ENCODE data around the gene APOBEC3A. TPM values are rescaled to one million over a fixed set of nuclear protein-coding genes. Genes with fewer than 3 reads are reported as not detected.
"Not testable (repeated sequence)": the region's sequence is repeated elsewhere in the genome, so short reads cannot be mapped to it uniquely, and the experiment has no call there.

Gene APOBEC3A
- polyA plus RNA-seq, 1 experiment: not detected

- Histone ChIP-seq H3K9me3 (ENCODE audit: control insufficient read depth, insufficient read depth, low read length) (peaks cover 11% of the 10 kb centered on the region), H3K27me3 (ENCODE audit: control insufficient read depth, insufficient read depth, low read length) (peaks cover 22% of the 10 kb centered on the region), H3K27ac (ENCODE audit: low read depth, low read length) (no peak overlapping the region), H3K4me3 (ENCODE audit: low read depth, low read length) (no peak overlapping the region)
- DNase-seq (ENCODE audit: low read depth, low spot score): no peak
- ChIA-PET CTCF (interaction anchor here (0.6 kb wide), 2 partner anchors 118 to 140 kb away, joined by 6 to 7 read pairs; no protein-coding TSS in a partner anchor), POLR2A (no interaction called here)
- TF ChIP-seq, protein P1, sequence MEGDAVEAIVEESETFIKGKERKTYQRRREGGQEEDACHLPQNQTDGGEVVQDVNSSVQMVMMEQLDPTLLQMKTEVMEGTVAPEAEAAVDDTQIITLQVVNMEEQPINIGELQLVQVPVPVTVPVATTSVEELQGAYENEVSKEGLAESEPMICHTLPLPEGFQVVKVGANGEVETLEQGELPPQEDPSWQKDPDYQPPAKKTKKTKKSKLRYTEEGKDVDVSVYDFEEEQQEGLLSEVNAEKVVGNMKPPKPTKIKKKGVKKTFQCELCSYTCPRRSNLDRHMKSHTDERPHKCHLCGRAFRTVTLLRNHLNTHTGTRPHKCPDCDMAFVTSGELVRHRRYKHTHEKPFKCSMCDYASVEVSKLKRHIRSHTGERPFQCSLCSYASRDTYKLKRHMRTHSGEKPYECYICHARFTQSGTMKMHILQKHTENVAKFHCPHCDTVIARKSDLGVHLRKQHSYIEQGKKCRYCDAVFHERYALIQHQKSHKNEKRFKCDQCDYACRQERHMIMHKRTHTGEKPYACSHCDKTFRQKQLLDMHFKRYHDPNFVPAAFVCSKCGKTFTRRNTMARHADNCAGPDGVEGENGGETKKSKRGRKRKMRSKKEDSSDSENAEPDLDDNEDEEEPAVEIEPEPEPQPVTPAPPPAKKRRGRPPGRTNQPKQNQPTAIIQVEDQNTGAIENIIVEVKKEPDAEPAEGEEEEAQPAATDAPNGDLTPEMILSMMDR (IDR thresholded peaks at IDR 0.05; ENCODE audit: low read depth, low read length): no peak
These were observed 15.1 kb downstream of the APOBEC3A start for GRCh38 chr22:38972558-38972957.

DNA sequence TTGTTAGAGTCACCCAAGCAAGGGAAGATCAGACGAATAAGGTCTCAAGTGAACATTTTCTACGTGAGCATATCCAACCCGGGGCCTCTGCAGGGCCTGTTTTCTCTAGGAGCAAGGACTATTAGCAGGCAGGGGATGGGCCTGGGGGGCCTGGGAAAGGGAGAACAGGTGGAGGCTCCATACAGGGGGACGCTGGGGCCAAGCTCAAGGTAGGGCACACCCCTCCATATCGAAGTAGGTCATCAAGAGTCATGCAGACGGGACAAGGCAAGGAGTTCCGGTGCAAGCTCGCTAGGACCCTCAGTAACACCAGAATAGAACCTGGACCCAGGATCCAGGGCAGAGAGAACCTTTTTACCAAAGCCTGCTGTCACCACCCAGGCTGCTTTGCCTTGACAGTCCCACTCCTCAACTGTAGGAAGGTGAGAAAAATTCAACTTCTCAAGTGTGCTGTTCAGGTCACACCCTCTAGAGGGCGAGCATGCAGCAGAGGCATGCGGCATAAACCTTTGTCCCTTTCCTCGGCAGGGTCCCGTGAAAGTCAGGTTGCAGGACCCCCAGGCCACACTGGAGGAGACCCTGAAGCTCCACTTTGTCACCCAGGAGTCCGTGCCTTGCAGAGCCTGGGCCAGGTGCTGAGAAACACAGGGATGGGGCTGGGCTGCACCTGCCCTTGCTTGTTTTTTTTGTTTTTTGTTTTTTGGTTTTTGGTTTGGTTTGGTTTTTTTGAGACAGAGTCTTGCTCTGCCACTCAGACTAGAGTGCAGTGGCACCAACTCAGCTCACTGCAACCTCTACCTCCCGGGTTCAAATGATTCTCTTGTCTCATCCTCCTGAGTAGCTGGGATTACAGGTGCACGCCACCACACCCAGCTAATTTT is 16.1 kb downstream of the APOBEC3A start:
- POLR2A ChIA-PET: no interaction called here

DNA sequence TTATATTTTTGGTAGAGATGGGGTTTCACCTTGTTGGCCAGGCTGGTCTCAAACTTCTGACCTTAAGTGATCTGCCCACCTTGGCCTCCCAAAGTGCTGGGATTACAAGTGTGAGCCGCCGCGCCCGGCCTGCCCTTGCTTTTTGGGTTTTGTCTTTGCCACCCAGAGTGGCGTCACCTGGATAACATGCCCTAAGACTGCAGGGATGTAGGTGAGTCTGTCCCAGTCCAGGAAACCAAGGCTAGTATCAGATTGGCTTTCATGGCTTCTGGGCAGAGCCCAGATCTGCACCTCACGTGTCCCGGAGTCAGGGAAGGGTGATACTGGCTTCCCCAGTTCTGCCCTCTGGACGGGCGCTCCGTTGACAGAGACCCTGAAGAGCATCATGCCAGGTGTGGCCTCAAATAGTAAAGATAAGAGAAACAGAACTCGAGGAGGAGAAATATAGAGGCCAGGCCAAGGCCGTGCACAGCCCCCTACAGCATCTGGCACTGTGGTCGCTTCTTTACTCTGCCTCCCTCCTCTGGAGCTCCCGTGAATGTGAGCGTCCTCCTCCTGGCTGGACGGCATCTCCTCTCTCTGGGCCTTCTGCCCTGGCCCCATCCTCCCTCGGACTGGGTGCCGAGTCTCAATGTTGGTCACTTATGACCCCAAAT is 16.9 kb downstream of the APOBEC3A start:
- Histone ChIP-seq H3K4me3 (ENCODE audit: low read depth, low read length) (no peak overlapping the region), H3K9me3 (ENCODE audit: control insufficient read depth, insufficient read depth, low read length) (peaks cover 11% of the 10 kb centered on the region), H3K27me3 (ENCODE audit: control insufficient read depth, insufficient read depth, low read length) (peaks cover 16% of the 10 kb centered on the region), H3K27ac (ENCODE audit: low read depth, low read length) (no peak overlapping the region)
- TF ChIP-seq, protein P1 (IDR thresholded peaks at IDR 0.05; ENCODE audit: low read depth, low read length): no peak
- ChIA-PET CTCF (interaction anchor here (1.0 to 1.5 kb wide), 5 partner anchors 23 to 144 kb away, joined by 3 to 5 read pairs (median 4); no protein-coding TSS in a partner anchor), POLR2A (no interaction called here)
- no peak for DNase-seq (ENCODE audit: low read depth, low spot score)

More for the DNA sequence above, 16.1 kb downstream of the APOBEC3A start:
- H3K27ac ChIP-seq (ENCODE audit: low read depth, low read length): no peak overlapping the region
- TF ChIP-seq, protein P1 (IDR thresholded peaks at IDR 0.05; ENCODE audit: low read depth, low read length): peak; percentile 90
- peaks cover 17% of the 10 kb centered on the region for H3K27me3 ChIP-seq (ENCODE audit: control insufficient read depth, insufficient read depth, low read length)
- DNase-seq (ENCODE audit: low read depth, low spot score): no peak
- H3K4me3 ChIP-seq (ENCODE audit: low read depth, low read length): no peak overlapping the region
- CTCF ChIA-PET: interaction anchor here (0.8 to 1.5 kb wide), 4 partner anchors 8 to 74 kb away, joined by 3 to 5 read pairs (median 4); partner anchors contain the start of gene APOBEC3B
- peaks cover 11% of the 10 kb centered on the region for H3K9me3 ChIP-seq (ENCODE audit: control insufficient read depth, insufficient read depth, low read length)

GRCh38 chr22:38974826-38975175 is 17.4 kb downstream of the APOBEC3A start:
- Histone ChIP-seq H3K4me3 (ENCODE audit: low read depth, low read length) (no peak overlapping the region), H3K9me3 (ENCODE audit: control insufficient read depth, insufficient read depth, low read length) (peaks cover 11% of the 10 kb centered on the region), H3K27ac (ENCODE audit: low read depth, low read length) (no peak overlapping the region), H3K27me3 (ENCODE audit: control insufficient read depth, insufficient read depth, low read length) (peaks cover 12% of the 10 kb centered on the region)
- CTCF ChIA-PET: interaction anchor here (1.0 to 1.4 kb wide), 2 partner anchors 47 to 143 kb away, joined by 3 to 4 read pairs; no protein-coding TSS in a partner anchor
- POLR2A ChIA-PET: no interaction called here
- TF ChIP-seq, protein P1 (IDR thresholded peaks at IDR 0.05; ENCODE audit: low read depth, low read length): no peak
- no peak for DNase-seq (ENCODE audit: low read depth, low spot score)

- H3K27ac ChIP-seq (ENCODE audit: low read depth, low read length); H3K27me3 ChIP-seq (ENCODE audit: control insufficient read depth, insufficient read depth, low read length); POLR2A ChIA-PET; DNase-seq (ENCODE audit: low read depth, low spot score); CTCF ChIA-PET; H3K4me3 ChIP-seq (ENCODE audit: low read depth, low read length): not testable (repeated sequence)
- H3K9me3 ChIP-seq (ENCODE audit: control insufficient read depth, insufficient read depth, low read length): peaks cover 11% of the 10 kb centered on the region
These were observed 19.9 kb downstream of the APOBEC3A start for GRCh38 chr22:38977289-38977688.

GRCh38 chr22:38980587-38980986 is 23.2 kb downstream of the APOBEC3A start:
- H3K27me3 ChIP-seq (ENCODE audit: control insufficient read depth, insufficient read depth, low read length); H3K4me3 ChIP-seq (ENCODE audit: low read depth, low read length); H3K27ac ChIP-seq (ENCODE audit: low read depth, low read length); DNase-seq (ENCODE audit: low read depth, low spot score): not testable (repeated sequence)
- ChIA-PET CTCF (interaction anchor here (1.2 to 3.0 kb wide), 2 partner anchors 11 to 23 kb away, joined by 3 to 11 read pairs; no protein-coding TSS in a partner anchor), POLR2A (interaction anchor here (0.6 kb wide), 1 partner anchor 213 kb away, joined by 3 read pairs; no protein-coding TSS in a partner anchor)
- peaks cover 21% of the 10 kb centered on the region for H3K9me3 ChIP-seq (ENCODE audit: control insufficient read depth, insufficient read depth, low read length)

Data from AG04450 (cell line).